NCI-H460 (cell line): ENCODE results near the gene TSPEAR. TPM values are rescaled to one million over a fixed set of nuclear protein-coding genes. Genes with fewer than 3 reads are reported as not detected.

Experiments used
- DNase-seq: peaks from one replicate; pipeline ENCODE4 v3.0.0-alpha.2; 2016; ENCODE audit warnings: low read depth; ENCODE audit errors: extremely low read depth
- total RNA-seq: library from RNA; depleted of rRNA; stranded (reverse); fragments of >200 nt; shearing (Covaris generic); gene quantifications from 2 replicates; pipeline ENCODE4 v1.2.3, GENCODE V29; 2014

The TSPEAR gene
- total RNA-seq, 1 experiment from 2014 or later = 0.02 TPM

DNA sequence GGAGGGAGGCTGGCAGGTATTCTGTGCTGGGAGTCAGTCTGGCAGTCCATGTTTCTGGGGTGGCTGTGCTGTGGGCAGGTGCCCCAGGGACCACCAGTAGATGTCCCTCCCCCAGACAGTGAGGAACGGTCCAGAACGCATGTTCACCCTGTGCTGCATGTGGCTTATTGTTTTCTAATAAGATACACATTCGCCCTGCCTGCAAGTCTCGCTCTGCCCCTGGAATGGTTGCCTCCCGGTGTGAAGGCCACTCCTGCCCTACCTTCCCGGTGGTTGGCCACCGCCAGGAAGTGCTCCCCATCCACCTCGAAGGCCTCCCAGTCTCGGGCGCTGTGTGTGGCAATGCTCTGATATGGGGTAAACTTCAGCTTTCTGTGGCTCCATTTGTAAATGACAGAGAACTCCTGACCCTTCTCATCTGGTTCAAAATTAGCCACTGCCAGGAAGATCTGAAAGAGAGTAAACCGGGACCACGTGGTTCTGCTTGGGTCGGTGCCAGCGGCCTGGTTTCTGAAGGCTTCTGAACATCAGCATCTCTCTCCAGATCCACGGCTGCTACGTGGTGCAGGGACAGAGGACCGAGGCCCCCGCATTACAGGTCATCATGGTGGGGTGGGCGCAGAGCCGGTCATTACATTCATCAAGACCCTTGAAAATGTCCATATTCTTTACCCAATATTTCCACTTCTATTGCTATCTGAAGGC is 185.8 kb downstream of the TSPEAR start:
- no peak for DNase-seq

DNA sequence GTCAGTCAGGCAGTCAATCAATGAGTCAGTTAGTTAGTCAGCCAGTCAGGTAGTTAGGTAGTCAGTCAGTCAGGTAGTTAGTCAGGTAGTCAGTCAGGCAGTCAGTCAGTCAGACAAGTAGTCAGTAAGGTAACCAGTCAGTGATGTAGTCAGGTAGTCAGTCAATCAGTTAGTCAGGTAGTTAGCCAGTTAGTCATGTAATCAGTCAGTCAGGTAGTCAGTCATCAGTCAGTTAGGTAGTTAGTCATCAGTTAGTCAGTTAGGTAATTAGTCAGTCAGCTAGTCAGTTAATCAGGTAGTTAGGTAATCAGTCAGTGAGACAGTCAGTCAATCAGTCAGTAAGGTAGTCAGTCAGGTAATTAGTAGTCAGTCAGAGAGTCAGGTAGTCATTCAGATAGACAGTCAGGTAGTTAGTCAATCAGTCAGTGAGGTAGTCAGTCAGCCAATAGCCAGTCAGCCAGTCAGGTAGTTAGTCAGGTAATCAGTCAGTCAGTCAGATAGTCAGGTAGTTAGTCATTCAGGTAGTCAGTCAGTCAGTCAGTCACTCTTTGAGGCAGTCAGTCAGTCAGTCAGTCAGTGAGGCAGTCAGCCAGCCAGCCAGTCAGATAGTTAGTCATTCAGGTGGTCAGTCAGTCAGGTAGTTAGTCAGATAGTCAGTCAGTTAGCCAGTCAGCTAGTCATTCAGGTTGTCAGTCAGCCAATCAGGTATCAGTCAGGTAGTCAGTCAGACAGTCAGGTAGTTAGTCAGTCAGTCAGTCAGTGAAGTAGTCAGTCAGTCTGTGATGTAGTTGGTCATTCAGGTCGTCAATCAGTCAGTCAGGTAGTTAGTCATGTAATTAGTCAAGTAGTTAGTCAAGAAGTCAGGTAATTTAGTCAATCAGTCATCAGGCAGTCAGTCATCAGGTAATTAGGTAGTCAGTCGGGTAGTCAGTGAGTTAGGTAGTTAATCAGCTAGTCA is 186.7 kb downstream of the TSPEAR start:
- DNase-seq = no peak

DNA sequence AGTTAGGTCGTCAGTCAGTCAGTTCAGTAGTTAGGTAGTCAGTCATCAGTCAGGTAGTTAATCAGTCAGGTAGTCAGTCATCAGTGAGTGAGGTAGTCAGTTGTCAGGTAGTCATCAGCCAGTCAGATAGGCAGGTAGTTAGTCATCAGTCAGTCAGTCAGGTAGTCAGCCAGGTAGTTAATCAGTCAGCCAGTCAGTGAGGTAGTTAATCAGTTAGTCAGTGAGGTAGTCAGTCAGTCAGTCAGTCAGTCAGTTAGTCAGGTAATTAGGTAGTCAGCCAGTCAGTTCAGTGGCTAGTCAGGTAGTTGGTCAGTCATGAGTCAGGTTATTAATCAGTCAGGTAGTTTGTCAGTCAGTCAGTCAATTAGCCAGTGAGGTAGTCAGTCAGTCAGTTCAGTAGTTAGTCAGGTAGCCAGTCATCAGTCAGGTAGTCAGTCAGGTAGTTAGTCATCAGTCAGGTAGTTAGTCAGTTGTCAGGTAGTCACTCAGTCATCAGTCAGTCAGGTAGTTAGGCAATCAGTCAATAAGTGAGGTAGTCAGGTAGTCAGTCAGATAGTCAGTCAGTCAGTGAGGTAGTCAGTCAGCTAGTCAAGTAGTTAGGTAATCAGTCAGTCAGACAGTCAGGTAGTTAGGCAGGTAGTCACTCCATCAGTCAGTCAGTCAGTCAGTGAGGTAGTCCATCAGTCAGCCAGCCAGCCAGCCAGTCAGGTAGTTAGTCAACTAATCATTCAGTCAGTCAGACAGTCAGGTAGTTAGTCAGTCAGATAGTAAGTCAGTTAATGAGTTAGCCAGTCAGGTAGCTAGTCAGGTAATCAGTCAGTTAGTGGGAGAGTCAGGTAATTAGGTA is 187.6 kb downstream of the TSPEAR start:
- no peak for DNase-seq

DNA sequence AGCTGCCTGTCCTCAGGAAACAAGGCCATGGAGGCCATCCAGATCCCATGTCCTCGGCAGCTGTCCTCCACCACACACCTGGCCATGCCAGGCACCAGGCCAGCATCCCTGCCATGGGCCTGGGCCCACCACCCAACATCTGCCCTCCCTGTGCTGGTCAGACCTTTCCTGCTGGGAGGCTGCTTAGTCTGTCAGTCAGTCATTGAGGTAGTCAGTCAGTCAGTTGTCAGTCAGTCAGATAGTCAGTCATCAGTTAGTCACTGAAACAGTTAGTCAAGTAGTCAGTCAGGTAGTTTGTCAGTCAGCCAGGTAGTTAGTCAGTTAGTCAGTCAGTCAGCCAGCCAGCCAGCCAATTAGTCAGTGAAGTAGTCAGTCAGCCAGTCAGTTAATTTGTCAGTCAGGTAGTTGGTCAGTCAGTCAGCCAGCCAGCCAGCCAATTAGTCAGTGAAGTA is 188.6 kb downstream of the TSPEAR start:
- no peak for DNase-seq

DNA sequence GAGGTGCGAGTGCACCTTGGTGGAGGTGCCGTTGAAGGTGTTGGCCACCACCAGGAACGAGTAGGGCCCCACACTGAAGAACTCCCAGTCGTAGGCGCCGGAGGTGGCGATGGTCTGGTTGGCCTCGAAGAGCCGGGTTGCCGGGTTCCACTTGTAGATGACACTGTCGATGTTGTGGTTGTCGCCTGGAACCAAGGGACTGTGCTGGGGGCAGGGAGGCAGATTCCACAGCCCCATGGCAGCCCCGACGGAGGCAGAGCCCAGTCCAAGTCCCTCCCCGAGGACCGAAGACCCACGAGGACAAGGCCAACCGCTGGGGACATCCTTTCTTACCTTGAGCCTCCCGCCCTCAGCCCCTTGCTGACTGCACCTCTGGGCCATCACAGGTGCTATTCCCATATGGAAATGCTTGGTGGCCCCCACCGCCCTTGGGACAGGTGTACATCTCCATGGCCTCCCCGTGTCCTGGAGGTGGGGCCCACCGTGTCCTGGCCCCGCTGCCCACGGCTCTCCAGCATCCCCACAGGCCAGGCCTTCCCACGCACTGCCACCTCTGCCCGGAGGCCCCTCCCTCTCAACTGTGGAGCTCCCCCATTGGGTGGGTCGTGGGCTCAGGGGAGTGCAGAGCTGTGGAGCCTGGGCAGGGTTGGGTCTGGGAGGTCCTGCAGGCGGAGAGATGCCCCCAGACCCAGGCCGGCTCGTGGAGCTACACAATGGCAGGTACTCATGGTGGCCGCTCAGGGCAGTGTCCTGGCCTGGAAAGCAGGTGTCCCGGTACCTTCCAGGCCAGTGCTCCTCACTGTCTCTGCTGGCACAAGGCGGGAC is 189.2 kb downstream of the TSPEAR start:
- DNase-seq = no peak

DNA sequence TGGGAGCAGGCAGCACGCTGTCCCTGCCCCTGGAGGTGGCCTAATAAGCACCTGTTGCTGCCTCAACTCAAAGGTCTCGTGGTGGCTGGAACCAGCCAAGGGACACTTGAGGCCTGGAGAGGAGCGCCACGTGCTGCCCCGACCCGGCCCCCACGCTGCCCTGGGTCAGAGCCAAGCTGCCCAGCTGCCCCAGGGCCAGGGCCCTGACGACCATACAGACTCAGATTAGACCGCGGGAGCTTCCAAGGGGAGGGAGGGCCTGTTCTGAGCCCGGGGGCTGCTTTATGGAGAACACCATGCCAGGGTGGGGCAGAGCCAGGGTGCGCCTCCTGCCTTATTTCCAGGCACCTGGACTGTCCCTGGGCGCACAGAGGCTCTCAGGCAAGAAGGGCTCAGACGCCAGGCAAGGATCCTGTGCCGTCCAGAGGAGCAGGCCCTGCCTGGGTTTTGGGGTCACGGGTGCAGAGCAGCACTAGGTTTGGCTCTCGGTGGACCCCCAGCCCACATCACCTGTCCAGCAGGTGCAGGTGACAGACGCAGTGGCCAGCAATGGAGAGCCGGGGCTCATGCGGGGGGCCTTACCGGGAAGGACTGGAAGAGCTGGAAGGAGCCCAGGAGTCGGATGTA is 190.0 kb downstream of the TSPEAR start:
- DNase-seq = no peak

DNA sequence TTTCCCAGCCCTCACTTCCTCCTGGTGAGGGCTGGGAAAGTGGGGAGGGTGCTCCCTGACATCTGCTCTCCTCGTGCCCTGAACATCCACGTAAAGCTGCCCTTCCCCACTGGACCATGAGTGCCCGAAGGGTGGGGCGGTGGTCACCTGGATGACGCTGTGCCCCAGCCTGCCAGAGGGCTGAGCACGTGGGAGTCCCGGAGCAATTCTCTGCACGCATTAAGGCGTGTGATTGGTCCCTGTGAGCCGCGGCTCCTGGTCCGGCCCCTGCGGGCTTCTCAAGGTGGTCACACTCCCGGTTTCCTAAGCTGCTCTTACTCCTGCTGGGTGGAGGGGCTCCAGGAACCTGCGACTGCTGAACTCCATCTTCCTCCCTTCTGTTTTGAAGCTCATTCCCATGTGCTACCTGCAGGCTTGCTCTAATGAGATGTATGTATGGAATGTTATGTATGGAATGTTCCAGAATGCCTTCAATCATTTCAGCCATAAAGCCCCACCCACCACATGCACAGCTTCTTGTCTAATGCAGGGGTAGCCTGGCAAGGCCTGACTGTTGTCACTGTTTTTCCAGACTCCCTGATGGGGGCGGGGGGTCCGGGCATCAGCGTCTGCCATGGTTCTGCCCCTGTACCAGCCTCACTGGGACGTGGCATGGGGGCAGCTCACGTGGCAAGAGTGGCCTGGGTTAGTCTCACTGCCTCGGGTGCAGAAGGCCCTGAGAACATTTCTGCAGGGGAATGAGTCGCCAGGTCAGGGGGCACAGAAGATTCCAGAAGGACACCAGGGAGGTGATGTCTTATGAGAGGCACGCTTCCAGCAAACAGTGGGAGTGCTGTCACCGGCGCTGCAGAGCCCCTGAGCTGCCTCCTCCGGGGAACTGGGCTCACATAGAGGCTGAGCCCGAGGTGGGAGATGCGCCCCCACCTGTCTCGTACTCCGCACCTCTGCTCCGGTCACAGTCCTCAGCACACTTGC is 190.8 kb downstream of the TSPEAR start:
- DNase-seq = no peak

DNA sequence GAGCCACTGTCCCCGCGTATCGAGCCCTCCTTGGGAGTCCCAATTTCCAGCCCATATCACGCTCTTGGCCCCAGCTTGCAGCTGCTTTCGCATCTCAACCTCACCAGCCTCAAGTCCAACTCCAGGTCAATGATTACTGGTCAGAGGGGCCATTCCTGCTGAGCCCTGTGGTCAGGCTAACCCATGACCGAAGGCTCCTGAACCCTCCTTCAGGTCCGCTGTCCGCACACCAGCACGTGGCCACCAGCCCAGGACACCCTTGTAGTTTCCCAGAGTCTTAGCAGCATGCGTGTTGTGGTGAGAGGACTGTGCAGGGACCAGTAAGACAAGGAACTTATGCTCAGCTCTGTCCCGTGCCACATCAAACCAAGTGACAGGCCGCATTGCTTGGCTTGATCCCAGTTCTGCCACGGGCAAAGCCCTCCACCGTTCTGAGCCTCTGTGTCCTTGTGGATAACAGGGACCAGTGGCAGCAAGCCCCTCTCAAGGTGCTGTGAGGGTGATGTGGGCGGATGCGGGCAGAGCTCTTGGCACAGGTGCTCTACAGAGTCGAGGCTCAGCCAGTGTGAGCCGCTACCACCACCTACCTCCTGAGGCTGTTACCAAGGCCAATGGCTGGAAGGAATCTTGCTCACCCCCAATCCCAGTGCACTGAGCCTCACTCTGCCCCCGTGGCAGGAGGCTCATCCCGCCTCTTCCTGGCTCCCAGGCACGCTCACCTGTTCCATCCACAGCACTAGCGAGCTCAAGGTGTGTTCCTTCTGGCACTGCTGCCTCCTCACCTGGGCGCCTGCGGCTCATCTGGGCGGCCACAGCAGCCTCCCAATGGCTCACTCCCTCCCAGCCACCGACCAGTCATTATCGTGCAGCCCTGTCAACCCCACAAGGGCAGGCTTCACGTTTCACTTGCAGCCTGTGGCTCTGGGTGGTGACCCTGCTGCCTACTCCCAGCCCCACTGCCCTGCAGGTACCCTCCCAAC is 191.7 kb downstream of the TSPEAR start:
- no peak for DNase-seq

DNA sequence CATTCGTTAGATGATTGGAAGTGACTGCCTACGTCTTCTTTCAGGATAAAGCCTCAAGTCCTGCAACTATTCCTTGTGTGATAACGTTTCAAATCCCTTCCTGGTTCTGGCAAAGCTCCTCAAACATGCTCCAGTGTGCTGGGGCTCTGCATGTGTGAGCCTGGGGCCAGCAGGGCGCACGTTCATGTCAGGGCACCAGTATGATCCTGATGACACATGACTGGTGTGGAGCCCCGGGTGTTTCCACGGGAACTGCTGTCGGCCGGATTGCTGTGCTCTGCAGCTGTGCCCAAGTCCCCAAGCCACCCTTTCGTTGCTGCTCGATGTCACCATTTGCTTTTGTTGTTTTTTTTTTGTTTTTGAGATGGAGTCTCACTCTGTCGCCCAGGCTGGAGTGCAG is 192.7 kb downstream of the TSPEAR start:
- no peak for DNase-seq

DNA sequence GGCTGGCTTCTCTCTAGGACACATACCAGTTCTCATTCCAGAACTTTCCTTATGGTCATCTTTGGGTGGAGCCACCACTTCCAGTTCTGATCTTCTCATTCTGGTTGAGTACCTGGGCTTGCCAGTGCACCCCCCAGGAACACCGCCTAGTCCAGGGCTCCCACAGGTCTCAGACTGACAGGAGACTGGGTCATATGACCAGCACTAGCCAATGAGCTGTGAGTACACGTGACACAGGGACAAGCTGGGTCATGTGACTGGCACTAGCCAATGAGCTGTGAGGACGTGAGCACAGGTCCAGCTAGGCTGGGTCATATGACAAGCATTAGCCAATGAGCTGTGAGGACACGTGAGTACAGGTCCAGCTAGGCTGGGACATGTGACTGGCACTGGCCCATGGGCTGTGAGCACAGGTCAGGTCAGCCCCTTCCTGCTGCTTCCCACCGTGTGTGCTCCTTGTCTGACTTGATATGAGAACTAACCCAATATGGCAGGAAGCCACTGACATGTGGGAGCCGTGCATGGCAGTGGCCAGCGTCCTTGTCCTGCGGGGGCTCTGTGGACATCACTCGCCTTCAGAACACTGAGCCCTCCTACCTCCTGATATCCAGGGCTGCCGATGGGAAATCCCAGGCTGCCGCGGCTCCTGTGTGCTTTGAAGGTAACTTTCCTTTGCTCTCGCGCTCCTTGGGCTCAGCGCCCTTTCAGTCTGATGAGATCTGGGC is 194.0 kb downstream of the TSPEAR start:
- peak; percentile 1 for DNase-seq

DNA sequence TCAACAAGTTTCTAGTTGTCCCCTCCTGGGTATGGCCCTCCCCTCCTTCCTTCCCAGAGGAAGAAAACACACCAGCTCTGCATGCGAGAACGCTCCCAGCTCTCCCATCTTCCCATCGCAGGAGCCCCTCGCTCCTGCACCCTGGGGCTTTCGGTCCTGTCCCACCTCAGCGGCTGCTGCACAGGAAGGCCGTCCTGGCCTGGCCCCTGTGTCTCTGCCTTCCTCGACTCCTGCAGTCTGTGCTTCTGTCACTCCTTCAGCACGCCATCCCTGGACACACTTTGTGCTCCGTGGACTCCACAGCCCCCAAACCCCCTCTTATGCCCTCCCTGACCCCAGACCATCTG is 194.6 kb downstream of the TSPEAR start:
- no peak for DNase-seq

DNA sequence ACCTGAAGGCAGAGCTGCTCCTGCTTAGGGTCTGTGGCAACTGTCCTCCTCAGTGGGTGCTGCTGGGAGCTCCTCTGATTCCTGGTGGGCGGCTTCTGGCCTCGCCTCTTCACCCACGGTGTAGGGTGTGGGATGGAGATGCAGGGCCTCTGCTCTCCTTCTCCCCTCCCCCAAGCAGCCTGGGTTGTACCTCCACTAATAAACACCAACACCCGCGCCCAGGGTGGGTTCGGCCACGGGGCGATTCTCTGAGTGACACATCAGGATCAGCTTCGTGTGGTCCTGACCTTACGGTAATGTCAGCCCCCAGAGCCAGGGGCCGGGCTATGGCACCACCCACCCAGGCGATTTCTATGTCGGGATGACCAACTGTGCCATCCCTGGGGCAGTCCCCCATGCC is 195.0 kb downstream of the TSPEAR start:
- DNase-seq = no peak

DNA sequence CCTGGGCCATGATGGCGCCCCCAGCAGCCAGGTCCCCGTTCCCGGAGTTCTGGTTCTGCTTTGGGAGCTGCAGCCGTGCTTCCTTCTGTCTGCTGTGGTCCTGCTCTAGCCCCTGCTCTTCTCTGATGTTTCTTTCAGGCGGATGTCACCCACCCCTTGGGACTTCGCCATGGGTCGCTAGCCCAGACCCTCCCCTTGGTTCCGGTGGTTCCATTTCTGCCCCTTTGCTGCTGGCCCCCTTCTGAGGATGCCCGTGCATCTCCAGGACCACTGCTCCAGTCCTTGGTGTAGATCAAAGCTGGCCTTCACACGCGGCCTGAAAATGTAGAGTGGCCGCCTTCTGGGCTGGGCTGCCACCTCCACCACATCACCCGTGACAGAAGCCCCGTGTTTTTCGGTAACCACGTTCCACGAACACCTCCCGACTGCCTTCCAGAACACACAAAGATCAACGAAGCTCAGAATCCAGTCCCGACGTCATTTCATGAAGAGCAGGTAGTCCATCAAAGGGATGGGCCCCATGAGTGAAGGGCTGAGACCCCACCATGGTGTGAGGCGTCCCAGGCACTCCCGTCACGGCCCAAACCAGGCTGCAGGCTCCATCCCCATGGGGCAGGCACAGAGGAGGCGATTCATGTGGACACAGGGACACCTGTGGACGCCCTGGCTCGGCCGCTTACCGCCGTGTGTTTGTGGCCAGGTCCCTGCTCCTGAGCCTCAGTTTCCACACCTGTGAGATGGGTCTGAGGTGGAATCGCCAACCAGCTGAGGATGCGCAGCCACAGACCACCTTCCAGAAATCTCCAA is 195.8 kb downstream of the TSPEAR start:
- no peak for DNase-seq

DNA sequence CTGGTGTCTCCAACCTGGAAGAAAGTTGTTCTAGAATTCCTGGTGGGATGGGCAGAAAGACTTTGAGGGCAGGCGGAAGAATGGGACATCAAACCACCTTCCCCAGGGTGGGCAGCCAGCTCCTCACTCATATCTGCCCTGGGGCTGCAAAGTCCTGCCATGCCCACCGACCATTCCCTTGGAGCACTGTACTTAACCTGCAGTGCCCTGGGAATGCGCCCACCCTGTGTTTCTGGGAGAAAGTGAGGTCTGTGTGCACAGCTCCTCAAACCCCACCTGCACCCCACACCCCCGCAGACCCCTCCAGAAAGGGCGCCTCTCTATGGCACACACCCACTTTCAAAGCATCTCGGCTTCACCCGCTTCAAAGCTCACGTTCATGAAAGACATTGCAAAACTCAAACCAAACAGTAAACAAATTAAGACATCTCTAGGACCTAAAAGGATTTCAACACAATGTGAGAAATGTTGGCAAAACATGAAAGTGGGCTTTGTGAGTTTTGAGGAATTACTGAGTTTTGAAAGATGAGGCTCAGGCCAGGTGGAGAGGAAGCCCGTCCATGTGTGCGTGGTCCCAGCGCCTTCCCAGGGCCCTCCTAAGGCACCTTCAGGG is 196.5 kb downstream of the TSPEAR start:
- DNase-seq = no peak

DNA sequence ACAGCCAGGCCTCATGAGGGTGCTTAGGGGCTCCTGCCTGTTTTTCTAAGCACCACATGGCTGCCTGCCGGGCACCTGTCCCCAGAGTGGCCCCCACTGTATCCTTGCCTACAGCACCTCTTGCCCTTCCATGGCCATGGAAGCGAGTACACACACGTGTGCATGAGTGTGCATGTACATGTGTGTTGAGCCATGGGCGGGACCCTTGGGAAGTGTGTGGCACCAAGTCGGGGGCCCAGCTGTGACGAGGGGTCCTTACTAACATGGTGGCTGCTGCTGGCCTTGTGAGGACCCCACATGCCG is 197.2 kb downstream of the TSPEAR start:
- DNase-seq = no peak
